Activated naive CD8-positive, alpha-beta T cell treated with anti-CD3 and anti-CD28 coated beads, Interleukin-2, amount 50 U/mL, for 24 hours (primary cell): Measurements from ENCODE around the gene LSR.

ENCODE experiments used
- ATAC-seq: fragments of 150-1000 bp; cut with Tn5 transposase; one replicate; pipeline ENCODE4 v1.10.0; 2021
- DNase-seq: peaks from one replicate; pipeline ENCODE4 v3.0.0; 2021
- H3K27ac Mint-ChIP-seq: one replicate; pipeline ENCODE4 v1.8.0; 2021; ENCODE audit warnings: mild to moderate bottlenecking, mixed read lengths
- H3K27me3 Mint-ChIP-seq: one replicate; pipeline ENCODE4 v1.8.0; 2021; ENCODE audit warnings: mixed read lengths
- H3K36me3 Mint-ChIP-seq: one replicate; pipeline ENCODE4 v1.8.0; 2021; ENCODE audit warnings: low read depth, mixed read lengths
- H3K4me1 Mint-ChIP-seq: one replicate; pipeline ENCODE4 v1.8.0; 2021; ENCODE audit warnings: mixed read lengths
- H3K4me3 Mint-ChIP-seq: one replicate; pipeline ENCODE4 v1.8.0; 2021; ENCODE audit warnings: mild to moderate bottlenecking, moderate library complexity, mixed read lengths
- H3K9me3 Mint-ChIP-seq: one replicate; pipeline ENCODE4 v1.8.0; 2021; ENCODE audit warnings: mixed read lengths

LSR gene

DNA sequence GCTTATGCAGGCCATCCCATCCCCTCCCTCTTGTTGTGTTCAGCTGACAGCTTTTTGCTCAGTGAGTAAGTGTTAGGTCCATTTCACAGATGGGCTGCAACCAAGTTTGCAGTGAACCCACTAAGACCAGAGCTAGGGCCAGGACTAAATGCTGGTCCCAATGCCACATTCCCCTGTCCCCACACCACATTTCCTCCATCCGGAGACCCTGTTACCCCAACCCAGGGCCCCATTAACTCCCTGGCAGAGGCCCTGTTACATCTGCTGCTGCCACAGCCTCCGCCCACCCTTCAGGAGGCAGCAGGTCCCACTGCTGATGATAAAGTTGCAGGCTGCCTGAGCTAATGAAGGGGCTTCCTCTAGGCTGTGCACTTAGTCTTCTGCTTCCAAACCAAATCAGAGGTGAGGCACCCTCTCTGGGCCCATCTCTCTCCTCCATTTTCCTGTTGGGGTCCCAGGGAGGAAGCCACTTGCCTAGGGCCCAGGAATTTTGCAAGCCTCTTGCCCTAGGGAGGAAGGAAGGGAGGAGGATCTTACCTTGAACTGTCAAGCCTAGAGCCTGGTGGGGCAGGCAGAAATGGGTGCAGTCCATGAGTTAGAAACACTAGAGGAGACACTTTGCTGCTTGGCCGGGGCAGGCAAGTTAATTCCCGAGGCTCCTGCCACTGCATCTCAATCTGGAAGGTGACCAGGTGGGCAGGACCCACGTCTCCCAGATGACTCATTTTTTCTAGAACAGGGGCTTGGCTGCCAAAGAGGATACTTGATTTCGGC, 16.5 kb downstream of the LSR start:
- no peak for ATAC-seq
- Mint-ChIP-seq H3K9me3 (no peaks in the 10 kb centered on the region), H3K4me3 (peak overlapping the region; percentile 93), H3K36me3 (peaks cover 10% of the 10 kb centered on the region), H3K27me3 (no peaks in the 10 kb centered on the region), H3K27ac (peak overlapping the region; percentile 82), H3K4me1 (peaks cover 34% of the 10 kb centered on the region)
- DNase-seq, result no peak

- DNase-seq (no peak), ATAC-seq (no peak)
- peaks cover 13% of the 10 kb centered on the region for H3K36me3 Mint-ChIP-seq
Observed at GRCh38 chr19:35265900-35266519, 17.2 kb downstream of the LSR start.

DNA sequence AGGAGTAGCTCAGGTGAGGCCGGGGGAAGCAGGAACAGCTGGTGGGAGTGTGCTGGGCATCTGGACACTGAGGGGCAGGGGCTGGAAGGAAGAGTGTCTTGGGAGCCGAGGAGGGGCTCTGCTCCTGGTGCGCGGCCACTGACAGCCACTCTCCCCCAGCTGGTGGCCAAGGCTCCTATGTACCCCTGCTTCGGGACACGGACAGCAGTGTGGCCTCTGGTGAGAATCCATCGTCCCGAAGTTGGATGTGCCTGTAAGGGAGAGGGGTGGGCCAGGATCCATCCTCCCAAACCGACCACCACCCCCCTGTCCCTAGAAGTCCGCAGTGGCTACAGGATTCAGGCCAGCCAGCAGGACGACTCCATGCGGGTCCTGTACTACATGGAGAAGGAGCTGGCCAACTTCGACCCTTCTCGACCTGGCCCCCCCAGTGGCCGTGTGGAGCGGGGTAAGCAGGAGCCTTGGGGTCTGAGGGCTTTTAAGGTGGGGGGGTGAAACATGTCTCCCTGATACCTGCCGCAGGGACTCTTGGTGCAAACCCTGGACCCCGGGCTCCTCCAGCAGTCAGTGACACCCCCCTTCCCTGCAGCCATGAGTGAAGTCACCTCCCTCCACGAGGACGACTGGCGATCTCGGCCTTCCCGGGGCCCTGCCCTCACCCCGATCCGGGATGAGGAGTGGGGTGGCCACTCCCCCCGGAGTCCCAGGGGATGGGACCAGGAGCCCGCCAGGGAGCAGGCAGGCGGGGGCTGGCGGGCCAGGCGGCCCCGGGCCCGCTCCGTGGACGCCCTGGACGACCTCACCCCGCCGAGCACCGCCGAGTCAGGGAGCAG, 17.9 kb downstream of the LSR start:
- Mint-ChIP-seq H3K9me3 (no peaks in the 10 kb centered on the region), H3K4me1 (peaks cover 34% of the 10 kb centered on the region), H3K27me3 (no peaks in the 10 kb centered on the region), H3K27ac (peak overlapping the region; percentile 97), H3K4me3 (peak overlapping the region; percentile 93), H3K36me3 (peaks cover 18% of the 10 kb centered on the region)
- DNase-seq (no peak), ATAC-seq (no peak)

More at GRCh38 chr19:35265900-35266519, 17.2 kb downstream of the LSR start:
- H3K4me1 Mint-ChIP-seq, result peaks cover 34% of the 10 kb centered on the region
- peak overlapping the region; percentile 93 for H3K4me3 Mint-ChIP-seq
- H3K27me3 Mint-ChIP-seq, result no peaks in the 10 kb centered on the region
- no peaks in the 10 kb centered on the region for H3K9me3 Mint-ChIP-seq
- peak overlapping the region; percentile 82 for H3K27ac Mint-ChIP-seq

DNA sequence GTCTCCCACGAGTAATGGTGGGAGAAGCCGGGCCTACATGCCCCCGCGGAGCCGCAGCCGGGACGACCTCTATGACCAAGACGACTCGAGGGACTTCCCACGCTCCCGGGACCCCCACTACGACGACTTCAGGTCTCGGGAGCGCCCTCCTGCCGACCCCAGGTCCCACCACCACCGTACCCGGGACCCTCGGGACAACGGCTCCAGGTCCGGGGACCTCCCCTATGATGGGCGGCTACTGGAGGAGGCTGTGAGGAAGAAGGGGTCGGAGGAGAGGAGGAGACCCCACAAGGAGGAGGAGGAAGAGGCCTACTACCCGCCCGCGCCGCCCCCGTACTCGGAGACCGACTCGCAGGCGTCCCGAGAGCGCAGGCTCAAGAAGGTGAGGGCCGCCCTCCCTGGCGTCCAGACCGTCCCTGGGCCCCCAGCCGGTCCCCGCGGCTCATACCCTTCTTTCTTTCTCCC, 18.6 kb downstream of the LSR start:
- DNase-seq, result peak; percentile 49
- Mint-ChIP-seq H3K36me3 (peaks cover 24% of the 10 kb centered on the region), H3K27ac (peak overlapping the region; percentile 97)

DNA sequence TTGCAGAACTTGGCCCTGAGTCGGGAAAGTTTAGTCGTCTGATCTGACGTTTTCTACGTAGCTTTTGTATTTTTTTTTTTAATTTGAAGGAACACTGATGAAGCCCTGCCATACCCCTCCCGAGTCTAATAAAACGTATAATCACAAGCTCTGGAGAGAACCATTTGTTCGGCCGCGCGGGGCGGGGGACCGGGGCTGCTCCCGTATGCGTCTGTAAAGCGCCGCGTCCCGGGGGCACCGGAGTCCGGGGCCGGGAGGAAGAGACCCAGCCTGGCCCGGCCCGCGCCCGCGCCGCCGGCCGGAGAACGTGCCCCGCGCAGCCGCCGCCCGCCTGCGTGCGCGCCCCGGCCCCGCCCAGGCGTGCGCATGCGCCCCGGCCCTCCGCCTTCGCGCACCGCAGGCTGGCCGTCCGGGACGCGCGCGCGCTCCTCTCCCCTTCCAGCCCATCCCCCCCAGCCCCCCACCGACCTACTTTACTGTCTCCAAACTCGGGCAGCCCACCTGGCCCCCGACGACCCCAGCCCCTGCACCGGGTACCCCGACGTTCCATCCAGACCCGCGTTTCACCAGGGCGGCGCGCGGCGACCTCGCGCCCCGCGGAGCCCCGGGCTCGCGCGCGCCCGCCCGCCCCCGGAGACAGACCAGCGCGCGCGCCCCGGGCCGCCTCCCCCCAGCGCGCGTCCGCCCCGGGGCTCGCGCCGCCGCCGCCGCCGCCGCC, 19.2 kb downstream of the LSR start:
- H3K9me3 Mint-ChIP-seq, result no peaks in the 10 kb centered on the region

More for the DNA sequence above, 18.6 kb downstream of the LSR start:
- no peaks in the 10 kb centered on the region for H3K9me3 Mint-ChIP-seq
- no peaks in the 10 kb centered on the region for H3K27me3 Mint-ChIP-seq
- H3K4me1 Mint-ChIP-seq, result peaks cover 40% of the 10 kb centered on the region
- peak overlapping the region; percentile 93 for H3K4me3 Mint-ChIP-seq
- ATAC-seq, result no peak

DNA sequence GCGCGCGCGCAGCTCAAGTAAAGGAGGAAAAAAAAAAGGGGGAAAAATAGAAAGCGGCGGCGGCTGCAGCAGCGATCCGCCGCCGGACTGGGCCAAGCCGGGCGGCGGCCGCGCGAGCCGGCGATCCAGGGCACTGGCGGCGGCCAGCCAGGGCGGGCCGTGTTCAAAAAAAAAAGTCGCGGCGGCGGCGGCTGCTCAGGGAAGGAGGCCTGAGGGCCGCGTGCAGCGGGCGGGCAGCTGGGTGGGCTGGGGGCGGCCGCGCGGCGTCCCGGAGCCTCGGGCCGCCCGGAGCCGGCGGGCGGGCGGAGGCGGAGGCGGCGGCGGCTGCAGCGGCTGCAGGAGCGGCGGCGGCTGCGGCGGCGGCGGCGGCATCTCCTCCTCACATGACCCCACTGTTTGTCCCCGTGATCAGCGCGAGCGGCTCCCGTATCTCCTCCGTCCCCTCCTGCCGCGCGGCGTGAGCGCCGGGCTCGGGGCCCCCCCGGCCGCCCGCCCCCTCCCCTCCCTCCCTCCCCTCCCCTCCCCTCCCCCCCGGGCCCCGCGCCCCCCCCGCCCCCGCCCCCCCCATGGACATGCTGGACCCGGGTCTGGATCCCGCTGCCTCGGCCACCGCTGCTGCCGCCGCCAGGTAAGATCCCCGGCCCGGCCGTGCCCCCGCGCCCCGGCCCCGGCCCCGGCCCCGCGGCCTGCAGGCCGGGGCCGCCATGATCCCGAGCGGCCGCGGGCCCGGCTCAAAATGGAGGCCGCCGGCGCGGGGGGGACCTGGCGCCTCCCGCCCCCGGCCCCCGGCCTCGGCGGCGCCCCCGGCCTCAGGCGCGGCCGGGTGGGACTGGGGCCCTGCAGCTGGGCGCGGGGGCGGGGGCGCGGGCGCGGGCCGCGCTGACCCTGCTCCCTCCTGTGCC, 20.0 kb downstream of the LSR start, which contains the start of gene USF2:
Gene USF2 (plus strand): TSS at position 427 of the 902 bp plus-strand sequence. CDS start 140 bp downstream, at position 567.
- Mint-ChIP-seq H3K27me3 (no peaks in the 10 kb centered on the region), H3K4me1 (peaks cover 41% of the 10 kb centered on the region), H3K36me3 (peaks cover 28% of the 10 kb centered on the region), H3K27ac (peak within 1 kb of the TSS; percentile 97), H3K4me3 (peak within 1 kb of the TSS; percentile 93), H3K9me3 (no peaks in the 10 kb centered on the region)
- peak; percentile 74 for DNase-seq
- peak; percentile 27 for ATAC-seq

More for the DNA sequence above, 19.2 kb downstream of the LSR start:
- Mint-ChIP-seq H3K4me1 (peaks cover 41% of the 10 kb centered on the region), H3K36me3 (peaks cover 24% of the 10 kb centered on the region), H3K27ac (peak overlapping the region; percentile 97), H3K27me3 (no peaks in the 10 kb centered on the region), H3K4me3 (peak overlapping the region; percentile 93)
- ATAC-seq, result peak; percentile 48
- peak; percentile 82 for DNase-seq

DNA sequence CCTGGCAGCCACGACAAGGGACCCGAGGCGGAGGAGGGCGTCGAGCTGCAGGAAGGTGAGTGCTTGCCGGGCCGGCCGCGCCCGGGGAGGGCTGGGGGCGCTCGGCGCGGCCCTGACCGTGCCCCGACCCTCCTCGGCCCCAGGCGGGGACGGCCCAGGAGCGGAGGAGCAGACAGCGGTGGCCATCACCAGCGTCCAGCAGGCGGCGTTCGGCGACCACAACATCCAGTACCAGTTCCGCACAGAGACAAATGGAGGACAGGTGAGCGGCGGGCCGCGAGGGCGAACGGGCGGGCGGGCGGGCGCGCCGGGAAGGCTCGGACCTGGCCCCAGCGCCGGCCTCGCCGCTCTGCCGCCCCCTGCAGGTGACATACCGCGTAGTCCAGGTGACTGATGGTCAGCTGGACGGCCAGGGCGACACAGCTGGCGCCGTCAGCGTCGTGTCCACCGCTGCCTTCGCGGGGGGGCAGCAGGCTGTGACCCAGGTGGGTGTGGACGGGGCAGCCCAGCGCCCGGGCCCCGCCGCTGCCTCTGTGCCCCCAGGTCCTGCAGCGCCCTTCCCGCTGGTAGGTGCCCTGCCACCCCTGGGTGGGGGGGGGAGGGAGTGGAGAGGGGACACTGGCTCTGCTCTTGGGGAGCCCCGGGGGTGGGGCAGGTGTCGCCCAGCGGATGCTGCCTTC, 20.8 kb downstream of the LSR start:
- peak overlapping the region; percentile 70 for H3K4me3 Mint-ChIP-seq
- H3K9me3 Mint-ChIP-seq, result no peaks in the 10 kb centered on the region
- DNase-seq (peak; percentile 83), ATAC-seq (peak; percentile 63)
- no peaks in the 10 kb centered on the region for H3K27me3 Mint-ChIP-seq
- H3K4me1 Mint-ChIP-seq, result peaks cover 36% of the 10 kb centered on the region
- no peak overlapping the region for H3K27ac Mint-ChIP-seq
- H3K36me3 Mint-ChIP-seq, result peaks cover 31% of the 10 kb centered on the region

DNA sequence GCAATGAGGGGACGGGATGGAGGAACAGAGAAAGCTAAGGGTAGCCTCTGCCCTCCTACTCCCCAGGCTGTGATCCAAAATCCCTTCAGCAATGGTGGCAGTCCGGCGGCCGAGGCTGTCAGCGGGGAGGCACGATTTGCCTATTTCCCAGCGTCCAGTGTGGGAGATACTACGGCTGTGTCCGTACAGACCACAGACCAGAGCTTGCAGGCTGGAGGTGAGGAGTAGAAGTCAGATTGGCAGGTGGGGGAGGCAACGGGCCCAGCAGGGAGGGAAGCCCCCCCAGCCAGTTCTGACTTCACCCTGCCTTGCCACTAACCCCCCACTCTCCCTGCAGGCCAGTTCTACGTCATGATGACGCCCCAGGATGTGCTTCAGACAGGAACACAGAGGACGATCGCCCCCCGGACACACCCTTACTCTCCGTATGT, 21.6 kb downstream of the LSR start:
- DNase-seq, result no peak
- H3K27me3 Mint-ChIP-seq, result no peaks in the 10 kb centered on the region
- peaks cover 32% of the 10 kb centered on the region for H3K36me3 Mint-ChIP-seq
- ATAC-seq, result no peak
- H3K4me1 Mint-ChIP-seq, result peaks cover 32% of the 10 kb centered on the region
- H3K27ac Mint-ChIP-seq, result no peak overlapping the region
- H3K9me3 Mint-ChIP-seq, result no peaks in the 10 kb centered on the region
- peak overlapping the region; percentile 32 for H3K4me3 Mint-ChIP-seq

DNA sequence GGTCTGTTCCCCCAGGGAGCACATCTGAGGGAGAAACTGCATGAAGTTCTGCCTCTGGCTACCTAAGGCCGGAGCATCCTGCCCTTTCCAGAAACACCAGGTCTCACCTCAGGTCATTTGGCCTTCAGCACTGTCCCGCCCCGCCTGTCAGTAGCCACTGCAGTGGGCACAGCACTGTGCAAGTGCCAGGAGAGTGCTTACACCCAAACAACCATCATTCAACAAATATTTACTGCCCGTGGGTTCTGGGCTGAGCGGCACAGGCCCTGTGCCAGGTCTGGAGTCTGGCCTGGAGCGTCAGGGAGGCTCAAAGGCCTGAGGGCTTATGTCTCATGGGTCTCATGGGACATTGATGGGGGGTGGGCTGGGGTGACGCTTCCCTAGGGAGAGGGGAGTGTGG, 22.7 kb downstream of the LSR start:
- H3K27me3 Mint-ChIP-seq, result no peaks in the 10 kb centered on the region
- H3K36me3 Mint-ChIP-seq, result peaks cover 30% of the 10 kb centered on the region
- H3K9me3 Mint-ChIP-seq, result no peaks in the 10 kb centered on the region
- peaks cover 20% of the 10 kb centered on the region for H3K4me1 Mint-ChIP-seq
- no peak overlapping the region for H3K4me3 Mint-ChIP-seq
- DNase-seq (no peak), ATAC-seq (no peak)
- no peak overlapping the region for H3K27ac Mint-ChIP-seq

DNA sequence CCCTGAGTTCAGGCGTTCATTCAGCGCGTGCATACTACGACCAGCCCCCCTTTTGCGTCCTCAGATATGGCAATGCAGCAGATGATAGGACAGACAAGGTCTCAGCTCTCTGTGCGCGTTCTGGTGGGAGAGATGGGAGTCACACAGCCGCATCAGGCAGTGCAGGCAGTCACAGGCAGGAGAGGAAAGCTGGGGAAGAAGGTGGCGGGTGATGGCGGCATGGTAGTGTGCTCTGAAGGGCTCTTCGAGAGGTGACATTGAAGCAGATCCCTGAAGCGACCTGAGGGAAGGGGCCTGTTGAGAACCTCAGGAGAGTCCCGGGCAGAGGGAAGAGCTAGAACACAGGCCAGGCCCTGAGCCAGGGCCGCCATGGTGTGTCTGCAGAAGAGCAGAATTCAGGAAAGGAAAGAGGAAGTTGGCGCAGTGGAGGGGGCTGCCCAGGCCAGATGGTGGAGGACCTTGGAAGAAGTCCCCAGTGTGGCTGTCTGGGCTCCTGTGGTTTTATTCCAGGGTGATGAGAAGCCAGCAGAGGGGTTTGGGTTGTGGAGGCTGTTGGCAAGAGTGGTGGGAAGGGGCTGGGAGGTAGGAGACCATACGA, 23.4 kb downstream of the LSR start:
- no peaks in the 10 kb centered on the region for H3K9me3 Mint-ChIP-seq
- H3K36me3 Mint-ChIP-seq, result peaks cover 30% of the 10 kb centered on the region
- no peak for ATAC-seq
- peaks cover 18% of the 10 kb centered on the region for H3K4me1 Mint-ChIP-seq
- no peak overlapping the region for H3K4me3 Mint-ChIP-seq
- peak overlapping the region; percentile 3 for H3K27ac Mint-ChIP-seq
- DNase-seq, result no peak
- no peaks in the 10 kb centered on the region for H3K27me3 Mint-ChIP-seq

GRCh38 chr19:35272954-35273649, 24.3 kb downstream of the LSR start:
- Mint-ChIP-seq H3K36me3 (peaks cover 30% of the 10 kb centered on the region), H3K4me3 (no peak overlapping the region), H3K27ac (peak overlapping the region; percentile 2), H3K27me3 (no peaks in the 10 kb centered on the region), H3K9me3 (no peaks in the 10 kb centered on the region), H3K4me1 (peaks cover 16% of the 10 kb centered on the region)
- DNase-seq, result no peak
- ATAC-seq, result no peak

DNA sequence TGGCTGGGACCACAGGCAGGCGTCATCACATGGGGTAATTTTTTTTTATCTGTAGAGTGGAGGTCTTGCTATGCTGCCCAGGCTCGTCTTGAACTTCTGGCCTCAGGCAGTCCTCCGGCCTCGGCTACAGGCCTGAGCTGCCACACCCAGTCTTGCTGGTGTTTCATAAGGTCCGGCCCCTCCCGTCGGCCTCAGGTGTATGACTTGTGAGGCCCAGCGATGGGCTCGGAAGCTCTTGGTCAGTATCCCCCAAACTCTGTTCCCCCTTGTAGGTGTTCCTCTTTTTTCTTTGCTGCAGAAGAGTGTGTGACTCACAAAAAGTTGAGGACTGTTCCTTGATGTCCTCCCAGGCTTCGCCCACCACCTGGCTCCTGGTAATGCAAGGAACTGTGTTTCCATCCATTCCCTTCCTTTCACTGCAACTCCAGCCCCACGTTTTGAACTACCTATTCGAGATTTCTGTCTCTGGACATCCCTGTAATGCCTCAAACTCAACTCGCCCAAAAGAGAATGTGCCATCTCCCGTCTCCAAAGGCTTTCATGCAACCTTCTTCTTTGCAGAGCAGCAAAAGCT, 25.0 kb downstream of the LSR start:
- no peak overlapping the region for H3K27ac Mint-ChIP-seq
- DNase-seq, result no peak

More for the DNA sequence above, 25.0 kb downstream of the LSR start:
- peaks cover 30% of the 10 kb centered on the region for H3K36me3 Mint-ChIP-seq
- no peaks in the 10 kb centered on the region for H3K27me3 Mint-ChIP-seq
- no peak for ATAC-seq
- peaks cover 16% of the 10 kb centered on the region for H3K4me1 Mint-ChIP-seq
- no peak overlapping the region for H3K4me3 Mint-ChIP-seq
- no peaks in the 10 kb centered on the region for H3K9me3 Mint-ChIP-seq
